ENCODE data around the gene NLGN3.

NLGN3 gene

DNA sequence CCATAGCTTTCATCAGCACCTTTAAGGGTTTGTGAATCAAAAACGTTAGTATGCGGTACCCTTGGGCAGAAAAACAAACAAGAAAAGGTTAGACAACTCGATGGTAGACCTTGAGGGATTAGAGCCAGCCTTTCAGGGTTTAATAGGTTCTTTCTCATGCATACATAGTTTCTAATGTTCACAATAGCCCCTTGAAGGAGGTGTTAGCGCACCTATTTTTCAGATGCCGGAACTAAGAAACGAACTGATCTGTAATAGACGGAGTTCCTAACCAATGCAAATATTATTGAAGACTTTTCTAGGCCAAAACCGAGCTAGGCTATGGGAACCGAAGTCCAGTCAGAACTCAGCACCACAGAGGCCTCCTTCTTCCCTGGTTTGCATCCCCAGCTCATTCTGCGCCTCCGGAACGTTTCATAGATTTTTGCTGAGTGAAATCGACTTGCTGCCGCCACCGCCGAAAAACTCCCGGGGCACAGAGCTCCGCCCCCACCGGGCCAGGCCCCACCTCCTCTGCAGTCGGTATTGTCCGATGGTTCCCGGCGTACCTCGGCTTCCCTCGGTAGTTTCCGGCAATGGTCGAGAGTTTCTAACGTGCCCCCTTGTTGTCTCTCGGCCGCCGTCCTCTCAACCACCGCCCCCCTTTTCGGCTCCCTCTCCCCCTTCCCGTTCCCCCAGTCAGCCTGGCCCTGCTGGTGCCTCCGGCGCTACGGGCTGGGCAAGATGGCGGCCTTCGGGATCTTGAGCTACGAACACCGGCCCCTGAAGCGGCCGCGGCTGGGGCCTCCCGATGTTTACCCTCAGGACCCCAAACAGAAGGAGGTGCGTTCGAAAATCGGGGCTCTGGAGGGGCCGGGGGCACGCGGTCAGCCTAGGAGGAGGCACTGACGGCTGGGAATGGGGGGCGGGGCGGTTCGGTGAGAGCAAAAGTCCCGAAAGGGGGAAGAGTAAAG lies 26.3 kb upstream of the NLGN3 start, which contains the start of gene MED12:
MED12 (plus strand) TSS at position 565 of the 953 bp plus-strand sequence; CDS start at position 724, 159 bp downstream.
- TF ChIP-seq, protein P1, sequence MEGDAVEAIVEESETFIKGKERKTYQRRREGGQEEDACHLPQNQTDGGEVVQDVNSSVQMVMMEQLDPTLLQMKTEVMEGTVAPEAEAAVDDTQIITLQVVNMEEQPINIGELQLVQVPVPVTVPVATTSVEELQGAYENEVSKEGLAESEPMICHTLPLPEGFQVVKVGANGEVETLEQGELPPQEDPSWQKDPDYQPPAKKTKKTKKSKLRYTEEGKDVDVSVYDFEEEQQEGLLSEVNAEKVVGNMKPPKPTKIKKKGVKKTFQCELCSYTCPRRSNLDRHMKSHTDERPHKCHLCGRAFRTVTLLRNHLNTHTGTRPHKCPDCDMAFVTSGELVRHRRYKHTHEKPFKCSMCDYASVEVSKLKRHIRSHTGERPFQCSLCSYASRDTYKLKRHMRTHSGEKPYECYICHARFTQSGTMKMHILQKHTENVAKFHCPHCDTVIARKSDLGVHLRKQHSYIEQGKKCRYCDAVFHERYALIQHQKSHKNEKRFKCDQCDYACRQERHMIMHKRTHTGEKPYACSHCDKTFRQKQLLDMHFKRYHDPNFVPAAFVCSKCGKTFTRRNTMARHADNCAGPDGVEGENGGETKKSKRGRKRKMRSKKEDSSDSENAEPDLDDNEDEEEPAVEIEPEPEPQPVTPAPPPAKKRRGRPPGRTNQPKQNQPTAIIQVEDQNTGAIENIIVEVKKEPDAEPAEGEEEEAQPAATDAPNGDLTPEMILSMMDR (IDR thresholded peaks at IDR 0.05; ENCODE audit: low read depth, low read length), result no peak
- peak; percentile 44 for DNase-seq (ENCODE audit: extremely low read depth, low read depth)

DNA sequence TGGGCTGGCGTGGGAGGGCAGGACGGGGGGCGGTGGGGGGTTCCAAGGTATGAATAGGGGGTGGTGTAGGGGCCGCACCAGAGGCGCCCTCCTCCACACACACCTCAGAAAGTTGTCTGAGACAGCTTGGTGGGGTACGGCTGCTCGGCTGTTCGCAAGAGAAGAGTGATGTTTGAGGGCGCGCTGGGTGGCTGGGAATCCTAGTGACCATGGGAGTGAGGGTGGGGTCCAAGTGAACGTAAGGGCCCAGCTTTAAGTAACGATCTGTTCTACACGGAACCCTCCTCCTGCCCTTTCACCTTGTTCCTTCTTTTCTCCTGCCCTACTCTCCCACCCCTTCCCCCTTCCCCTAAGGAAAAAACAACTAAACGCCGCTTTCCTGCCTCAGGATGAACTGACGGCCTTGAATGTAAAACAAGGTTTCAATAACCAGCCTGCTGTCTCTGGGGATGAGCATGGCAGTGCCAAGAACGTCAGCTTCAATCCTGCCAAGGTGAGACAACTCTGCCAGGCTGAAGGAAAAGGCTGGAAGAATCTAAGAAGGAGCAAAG lies 25.6 kb upstream of the NLGN3 start:
- no peak for DNase-seq (ENCODE audit: extremely low read depth, low read depth)
- TF ChIP-seq, protein P1 (IDR thresholded peaks at IDR 0.05; ENCODE audit: low read depth, low read length), result no peak

DNA sequence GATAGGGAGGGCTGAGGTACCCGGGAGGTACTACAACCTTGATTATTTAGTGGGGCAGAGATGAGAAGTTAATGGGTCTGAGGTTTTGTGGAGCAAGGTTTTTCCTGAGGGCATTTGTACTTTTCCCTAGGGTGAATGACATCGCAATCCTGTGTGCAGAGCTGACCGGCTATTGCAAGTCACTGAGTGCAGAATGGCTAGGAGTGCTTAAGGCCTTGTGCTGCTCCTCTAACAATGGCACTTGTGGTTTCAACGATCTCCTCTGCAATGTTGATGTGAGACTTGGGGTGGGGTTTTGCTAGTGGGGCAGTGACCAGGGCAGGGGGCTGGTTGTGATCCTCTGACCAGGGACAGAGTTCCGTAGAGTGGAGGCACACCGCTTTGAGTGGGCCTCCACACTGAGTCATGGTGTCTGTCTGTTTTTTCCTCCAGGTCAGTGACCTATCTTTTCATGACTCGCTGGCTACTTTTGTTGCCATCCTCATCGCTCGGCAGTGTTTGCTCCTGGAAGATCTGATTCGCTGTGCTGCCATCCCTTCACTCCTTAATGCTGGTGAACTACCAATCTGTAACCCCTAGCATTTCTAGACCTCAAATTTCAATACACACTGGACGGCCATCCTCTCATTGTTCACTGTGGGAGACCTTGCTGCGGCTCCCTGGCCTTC lies 16.3 kb upstream of the NLGN3 start:
- DNase-seq (ENCODE audit: extremely low read depth, low read depth), result no peak
- TF ChIP-seq, protein P1 (IDR thresholded peaks at IDR 0.05; ENCODE audit: low read depth, low read length), result no peak

GRCh38 chrX:71128915-71129765 lies 15.5 kb upstream of the NLGN3 start:
- TF ChIP-seq, protein P1 (IDR thresholded peaks at IDR 0.05; ENCODE audit: low read depth, low read length), result peak; percentile 78
- no peak for DNase-seq (ENCODE audit: extremely low read depth, low read depth)

- no peak for DNase-seq (ENCODE audit: extremely low read depth, low read depth)
- TF ChIP-seq, protein P1 (IDR thresholded peaks at IDR 0.05; ENCODE audit: low read depth, low read length), result no peak
Measured at GRCh38 chrX:71131510-71131909, 13.1 kb upstream of the NLGN3 start.

DNA sequence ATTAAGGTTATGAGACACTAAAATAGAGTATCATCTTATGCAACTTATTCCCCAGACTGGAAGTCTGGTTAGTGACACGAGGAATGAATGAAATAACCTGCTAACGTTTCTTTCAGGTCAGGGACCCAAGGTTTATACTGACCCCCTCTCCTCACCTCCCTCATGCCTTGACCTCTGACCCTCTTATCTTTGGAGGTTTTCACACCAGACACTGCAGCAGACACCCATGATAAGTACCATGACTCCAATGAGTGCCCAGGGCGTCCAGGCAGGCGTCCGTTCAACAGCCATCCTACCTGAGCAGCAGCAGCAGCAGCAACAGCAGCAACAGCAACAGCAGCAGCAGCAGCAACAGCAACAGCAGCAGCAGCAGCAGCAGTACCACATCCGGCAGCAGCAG lies 4.2 kb upstream of the NLGN3 start:
- DNase-seq (ENCODE audit: extremely low read depth, low read depth), result no peak
- TF ChIP-seq, protein P1 (IDR thresholded peaks at IDR 0.05; ENCODE audit: low read depth, low read length), result no peak

Measured in AG09319 (cell line).